Neural cell (in vitro differentiated cells): Measurements from ENCODE around the gene GADL1. TPM values are rescaled to one million over a fixed set of nuclear protein-coding genes. Genes with fewer than 3 reads are reported as not detected.

ENCODE experiments used
- H2AFZ ChIP-seq: fragments of 200-600, 300-800 bp; sonication (generic), shearing (Covaris generic); 2 replicates; pipeline ENCODE4 v1.6.0; 2014; ENCODE audit warnings: low read depth, mild to moderate bottlenecking, antibody characterized with exemption, low read length, moderate library complexity
- H3F3A ChIP-seq: fragments of 200-600 bp; shearing (Covaris generic); 2 replicates; pipeline ENCODE4 v1.6.1; 2016; ENCODE audit warnings: mild to moderate bottlenecking, moderate library complexity, mixed read lengths, antibody characterized with exemption, low read length; ENCODE audit not compliant: insufficient read depth, poor library complexity, severe bottlenecking
- H3K27ac ChIP-seq: fragments of 200-600, 300-800 bp; sonication (generic), shearing (Covaris generic); 2 replicates; pipeline ENCODE4 v1.5.1; 2014; ENCODE audit warnings: mild to moderate bottlenecking, low read length, moderate library complexity
- H3K27me3 ChIP-seq: fragments of 300-800, 200-600 bp; sonication (generic), shearing (Covaris generic); 2 replicates; pipeline ENCODE4 v1.6.0; 2014; ENCODE audit warnings: mild to moderate bottlenecking, low read depth, low read length, moderate library complexity; ENCODE audit not compliant: insufficient read depth
- H3K36me3 ChIP-seq: fragments of 300-800, 200-600 bp; sonication (generic), shearing (Covaris generic); 2 replicates; pipeline ENCODE4 v1.5.1; 2014; ENCODE audit warnings: mild to moderate bottlenecking, antibody characterized with exemption, low read length, moderate library complexity; ENCODE audit not compliant: insufficient read depth
- H3K4me2 ChIP-seq: fragments of 300-800, 200-600 bp; sonication (generic), shearing (Covaris generic); 2 replicates; pipeline ENCODE4 v1.6.0; 2014; ENCODE audit warnings: mild to moderate bottlenecking, low read length
- H3K4me3 ChIP-seq: fragments of 300-800, 200-600 bp; sonication (generic), shearing (Covaris generic); 2 replicates; pipeline ENCODE4 v1.5.1; 2014; ENCODE audit warnings: mild to moderate bottlenecking, low read length, moderate library complexity
- H3K79me2 ChIP-seq: fragments of 200-600 bp; shearing (Covaris generic); replicated peaks from 2 replicates; pipeline ENCODE4 v1.6.0; 2014; ENCODE audit warnings: mild to moderate bottlenecking, low read length, moderate library complexity; ENCODE audit not compliant: insufficient read depth
- H3K9ac ChIP-seq: fragments of 300-800, 200-600 bp; sonication (generic), shearing (Covaris generic); 2 replicates; pipeline ENCODE4 v1.6.1; 2016; ENCODE audit warnings: mild to moderate bottlenecking, low read length, mixed read lengths
- H3K9me2 ChIP-seq: fragments of 200-600 bp; shearing (Covaris generic); 2 replicates; pipeline ENCODE4 v1.6.1; 2016; ENCODE audit warnings: mild to moderate bottlenecking, low read length, mixed read lengths; ENCODE audit not compliant: insufficient read depth
- H3K9me3 ChIP-seq: fragments of 200-600, 300-800 bp; sonication (generic), shearing (Covaris generic); 2 replicates; pipeline ENCODE4 v1.6.1; 2016; ENCODE audit warnings: mild to moderate bottlenecking, mixed run types, low read length, moderate library complexity, mixed read lengths
- H4K20me1 ChIP-seq: fragments of 200-600 bp; shearing (Covaris generic); 2 replicates; pipeline ENCODE4 v1.6.1; 2016; ENCODE audit warnings: mild to moderate bottlenecking, mixed run types; ENCODE audit not compliant: insufficient read depth
- CTCF ChIP-seq: fragments of 450-650 bp; IDR thresholded peaks from 2 replicates; pipeline ENCODE4 v1.5.1; 2014; ENCODE audit warnings: antibody characterized with exemption, mild to moderate bottlenecking, moderate library complexity; ENCODE audit not compliant: poor library complexity, severe bottlenecking
- EP300 ChIP-seq: fragments of 450-650 bp; conservative IDR thresholded peaks from 2 replicates; pipeline ENCODE4 v1.6.1; 2014; ENCODE audit warnings: antibody characterized with exemption, mild to moderate bottlenecking, moderate library complexity; ENCODE audit not compliant: poor library complexity, severe bottlenecking
- EZH2 ChIP-seq: fragments of 200-600, 300-800 bp; shearing (Covaris generic), sonication (generic); IDR thresholded peaks from 2 replicates; pipeline ENCODE4 v1.6.1; 2014; ENCODE audit warnings: antibody characterized with exemption, low read length, borderline replicate concordance, mild to moderate bottlenecking; ENCODE audit not compliant: insufficient read depth, poor library complexity, severe bottlenecking
- MXI1 ChIP-seq: fragments of 450-650 bp; conservative IDR thresholded peaks from 2 replicates; pipeline ENCODE4 v1.6.1; 2014; ENCODE audit warnings: antibody characterized with exemption, mild to moderate bottlenecking; ENCODE audit not compliant: poor library complexity, severe bottlenecking
- POLR2AphosphoS5 ChIP-seq: IDR thresholded peaks from 2 replicates; pipeline ENCODE4 v1.6.1; 2012
- RAD21 ChIP-seq: fragments of 450-650 bp; conservative IDR thresholded peaks from 2 replicates; pipeline ENCODE4 v1.6.1; 2014; ENCODE audit warnings: antibody characterized with exemption, mild to moderate bottlenecking, moderate library complexity
- REST ChIP-seq: IDR thresholded peaks from 2 replicates; pipeline ENCODE4 v1.6.1; 2012; ENCODE audit warnings: borderline replicate concordance
- SMC3 ChIP-seq: fragments of 450-650 bp; conservative IDR thresholded peaks from 2 replicates; pipeline ENCODE4 v1.6.1; 2014; ENCODE audit warnings: antibody characterized with exemption, mild to moderate bottlenecking, moderate library complexity; ENCODE audit not compliant: poor library complexity
- TAF1 ChIP-seq: IDR thresholded peaks from 2 replicates; pipeline ENCODE4 v1.6.1; 2012; ENCODE audit warnings: low read depth
- polyA plus RNA-seq: library from polyadenylated mRNA; depleted of rRNA; stranded (reverse); fragments of >200 nt; gene quantifications from 2 replicates; pipeline ENCODE4 v1.2.3, GENCODE V29; 2014

Gene GADL1
- polyA plus RNA-seq, 1 donor from 2014 or later, result not detected

DNA sequence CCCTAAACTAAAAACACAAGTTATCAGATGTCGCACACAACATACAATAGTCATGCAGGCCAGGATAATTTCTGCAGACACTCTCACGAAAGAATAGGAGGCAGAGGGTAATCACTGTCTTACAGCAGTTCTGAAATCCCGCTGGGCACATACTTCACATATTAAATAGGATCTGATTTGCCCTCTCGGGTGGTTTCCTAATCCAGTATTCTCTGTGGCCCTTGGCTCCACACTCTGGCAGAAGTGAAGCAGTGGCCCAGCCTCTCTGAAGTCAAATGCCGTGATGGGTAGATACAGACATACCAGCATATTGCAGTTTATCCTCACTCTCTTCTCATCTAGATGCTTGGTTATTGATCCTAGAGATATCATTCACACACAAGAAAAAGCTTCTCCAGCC, 19.0 kb downstream of the GADL1 start:
- no peaks in the 10 kb centered on the region for H4K20me1 ChIP-seq
- no peaks in the 10 kb centered on the region for H3K36me3 ChIP-seq
- TF ChIP-seq TAF1 (no peak), POLR2AphosphoS5 (no peak), CTCF (no peak), REST (no peak), SMC3 (no peak)
- no peak overlapping the region for H2AFZ ChIP-seq
- no peaks in the 10 kb centered on the region for H3K9me2 ChIP-seq
- no peak overlapping the region for H3K27ac ChIP-seq
- no peaks in the 10 kb centered on the region for H3F3A ChIP-seq
- H3K9me3 ChIP-seq, result no peaks in the 10 kb centered on the region
- no peaks in the 10 kb centered on the region for H3K79me2 ChIP-seq
- H3K27me3 ChIP-seq, result no peaks in the 10 kb centered on the region
- no peak overlapping the region for H3K9ac ChIP-seq
- H3K4me2 ChIP-seq, result no peak overlapping the region
- no peak overlapping the region for H3K4me3 ChIP-seq

GRCh38 chr3:30873671-30874070, 20.8 kb downstream of the GADL1 start:
- H3K4me2 ChIP-seq, result no peak overlapping the region
- H3K9me3 ChIP-seq, result no peaks in the 10 kb centered on the region
- H3K27me3 ChIP-seq, result no peaks in the 10 kb centered on the region
- no peaks in the 10 kb centered on the region for H3F3A ChIP-seq
- H2AFZ ChIP-seq, result no peak overlapping the region
- H3K27ac ChIP-seq, result no peak overlapping the region
- TF ChIP-seq POLR2AphosphoS5, result no peak
- TF ChIP-seq MXI1, result no peak
- TF ChIP-seq RAD21, result no peak
- TF ChIP-seq SMC3, result no peak
- no peak for TF ChIP-seq REST
- TF ChIP-seq EP300, result no peak
- TF ChIP-seq CTCF, result no peak
- no peak for TF ChIP-seq EZH2
- TF ChIP-seq TAF1, result no peak
- H3K9ac ChIP-seq, result no peak overlapping the region
- no peaks in the 10 kb centered on the region for H4K20me1 ChIP-seq
- no peak overlapping the region for H3K4me3 ChIP-seq
- H3K36me3 ChIP-seq, result no peaks in the 10 kb centered on the region
- no peaks in the 10 kb centered on the region for H3K9me2 ChIP-seq
- H3K79me2 ChIP-seq, result no peaks in the 10 kb centered on the region
